ENCODE measurements around the gene ESRRG.

ESRRG gene

DNA sequence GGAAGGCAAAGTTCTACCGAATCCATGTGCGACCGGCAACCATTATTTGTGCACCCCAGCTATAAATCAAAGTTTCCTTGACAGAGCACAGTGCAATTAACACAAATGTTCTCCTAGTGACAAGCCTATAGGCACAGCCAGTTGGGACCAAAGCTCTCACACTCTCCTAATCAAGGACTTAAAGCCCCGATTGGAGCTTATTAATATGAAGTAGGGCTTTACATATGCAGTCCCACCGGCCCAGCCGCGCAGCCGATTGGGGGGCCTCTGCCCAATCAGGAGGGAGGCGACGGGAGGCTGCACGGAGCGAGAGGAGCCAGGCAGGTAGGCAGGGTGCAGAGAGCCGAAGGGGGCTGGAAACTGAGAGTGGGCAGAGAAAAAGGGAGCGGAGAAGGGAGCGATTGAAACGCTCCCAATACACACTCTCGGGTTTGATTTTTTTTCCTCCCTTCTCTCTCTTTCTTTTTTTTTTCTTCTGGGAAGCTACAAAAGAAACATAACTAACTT is at the start of gene ESRRG:
ESRRG (minus strand) TSS at position 156 of the 507 bp plus-strand sequence; CDS start at position 26, 130 bp downstream.
- peak; percentile 7 for DNase-seq (ENCODE audit: low spot score)

DNA sequence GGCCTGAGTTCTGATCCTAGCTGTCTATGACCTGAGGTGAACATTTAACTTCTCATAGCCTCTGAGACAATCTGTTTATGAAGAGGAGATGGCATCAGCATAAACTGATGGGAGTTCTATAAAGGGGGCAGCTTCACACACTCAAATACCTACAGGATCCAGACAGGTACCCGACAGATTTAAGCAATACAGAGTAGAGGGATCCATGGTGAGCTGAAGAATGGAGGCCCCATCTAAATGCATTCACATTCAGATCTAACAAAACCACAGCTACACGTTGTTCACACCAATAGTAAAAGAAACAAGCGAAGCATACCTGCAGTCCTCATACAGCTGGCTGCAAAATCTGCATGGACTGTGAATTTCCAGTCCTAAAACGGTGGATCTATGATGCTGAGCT is 48.7 kb upstream of the ESRRG start:
- DNase-seq (ENCODE audit: low spot score), result no peak

DNA sequence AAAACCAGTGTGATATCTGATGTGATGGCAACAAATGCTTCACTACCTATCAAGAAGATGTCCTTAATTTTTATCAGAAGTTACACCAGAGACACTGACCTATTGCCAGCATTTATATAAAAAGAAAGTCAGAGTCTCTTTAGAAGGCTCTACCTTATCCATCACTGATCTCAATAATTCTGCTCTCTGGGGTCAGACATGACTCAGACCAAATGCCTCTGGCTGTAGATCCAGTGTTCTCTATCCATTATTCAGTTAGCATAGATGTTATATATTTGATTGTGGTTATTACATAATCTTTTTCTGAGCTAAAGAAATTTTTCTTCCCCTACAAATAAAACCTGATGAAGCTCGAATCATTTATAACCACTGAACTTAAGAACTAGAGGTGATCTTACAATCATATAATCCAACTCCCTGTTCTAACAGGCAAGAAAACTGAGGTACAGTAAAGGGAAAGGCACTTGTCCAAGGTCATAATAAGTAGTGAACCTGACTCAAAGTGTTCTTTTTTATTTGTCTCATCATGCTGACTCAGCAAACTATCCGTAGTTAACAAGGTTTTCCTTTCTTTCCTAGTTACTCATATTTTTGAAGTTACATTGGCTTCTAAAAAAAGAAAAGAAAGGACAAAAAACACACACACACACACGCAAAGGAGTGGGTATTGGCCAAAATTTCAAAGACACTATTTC is 43.6 kb upstream of the ESRRG start:
- DNase-seq (ENCODE audit: low spot score), result no peak

DNA sequence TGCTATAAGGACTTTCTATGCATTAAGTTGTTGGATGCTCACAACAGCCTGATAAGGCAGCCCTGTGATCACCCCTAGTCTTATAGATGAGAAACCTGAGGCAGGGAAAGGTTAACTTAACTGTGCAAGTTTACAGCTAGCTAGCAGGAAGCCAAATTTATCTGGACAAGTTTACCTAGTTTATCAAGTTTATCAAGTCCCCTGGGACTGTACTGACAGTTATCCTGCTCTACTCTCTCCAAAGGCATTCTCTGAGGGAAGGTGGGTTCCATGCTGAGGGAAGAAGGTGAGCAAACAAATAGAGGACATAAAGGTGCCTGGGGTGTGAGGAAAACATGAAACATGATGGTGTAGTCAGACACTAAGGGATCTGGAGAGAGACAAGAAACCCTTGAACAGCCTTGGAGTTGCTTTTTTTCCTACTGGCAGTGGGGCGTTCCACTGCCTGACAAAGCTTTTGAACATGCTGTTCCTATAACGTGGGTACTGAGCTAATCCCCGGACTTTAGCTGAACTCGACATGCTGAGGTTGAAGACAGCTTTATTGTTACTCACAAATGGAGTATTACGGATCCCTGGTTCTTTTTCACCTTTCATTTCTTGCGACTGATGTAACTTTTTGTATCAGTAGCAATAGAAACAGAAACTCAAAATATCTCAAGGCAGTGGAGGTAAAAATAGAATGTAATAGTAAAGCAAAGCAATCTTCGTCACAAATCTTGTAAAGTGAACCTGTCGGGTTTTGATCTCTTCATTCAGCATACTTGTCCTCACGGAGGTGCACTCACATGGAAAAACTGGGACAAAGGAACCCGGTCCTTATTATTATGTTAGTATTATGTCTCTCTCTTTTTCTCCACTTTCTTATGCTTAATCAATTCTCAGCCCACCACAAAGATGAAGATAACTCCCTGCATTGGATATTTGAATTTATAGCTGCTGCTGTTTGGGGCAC is 42.4 kb upstream of the ESRRG start:
- DNase-seq (ENCODE audit: low spot score), result no peak

DNA sequence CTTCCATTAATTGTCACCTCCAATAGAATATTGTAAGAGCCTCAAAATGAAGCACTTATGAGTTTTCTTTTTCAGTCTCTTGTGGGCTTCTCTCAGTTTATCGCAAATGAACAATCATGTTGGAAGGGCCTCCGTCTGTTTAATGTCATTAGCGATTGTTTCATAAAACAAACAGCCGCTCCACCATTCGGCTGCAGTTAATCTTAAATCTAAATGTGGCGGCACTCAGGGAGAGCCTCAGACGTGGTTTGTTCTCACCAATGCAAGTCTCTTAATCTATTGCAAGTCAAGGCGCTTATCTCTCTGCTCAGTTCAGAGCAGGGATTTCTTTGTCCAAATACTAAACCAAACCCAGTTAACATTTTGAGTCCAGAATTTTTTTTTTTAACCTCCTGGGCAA is 34.9 kb upstream of the ESRRG start:
- DNase-seq (ENCODE audit: low spot score), result no peak

DNA sequence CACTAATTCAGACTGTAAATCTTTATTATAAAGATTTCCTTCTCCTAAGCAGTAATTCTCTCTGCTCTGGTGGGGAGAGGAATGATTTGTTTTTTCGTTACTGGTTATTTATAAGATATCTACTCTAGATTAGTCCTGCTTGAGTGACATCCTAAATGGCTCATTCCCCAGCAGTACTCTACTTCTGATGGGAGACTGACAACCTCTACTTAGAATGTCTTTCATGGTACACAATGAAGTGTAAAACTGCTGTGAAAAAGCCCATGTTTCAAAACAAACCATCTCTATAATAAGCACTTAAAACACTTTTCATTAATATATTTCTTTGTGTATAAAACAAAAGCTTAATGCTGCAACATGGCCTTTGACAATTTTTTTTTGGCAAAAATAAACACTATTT is 33.9 kb upstream of the ESRRG start:
- no peak for DNase-seq (ENCODE audit: low spot score)

DNA sequence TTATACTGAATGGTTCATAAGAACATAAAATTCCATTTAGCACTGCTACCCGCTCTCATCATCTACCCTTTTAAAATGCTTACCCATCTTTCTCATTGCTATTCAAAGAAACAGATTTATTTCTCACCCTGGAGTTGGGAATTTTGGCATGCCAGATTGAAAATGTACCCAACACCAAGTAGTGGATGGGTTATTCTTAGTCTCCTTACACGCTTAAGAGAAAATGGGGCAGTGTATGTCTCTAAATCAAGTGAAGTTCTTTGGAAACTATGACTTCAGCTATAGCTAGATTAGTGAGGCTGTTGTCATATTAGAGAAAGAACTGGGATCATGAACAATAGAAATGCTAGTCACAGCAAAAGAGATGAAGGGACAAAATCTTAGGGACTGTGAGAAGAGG is 27.7 kb upstream of the ESRRG start:
- DNase-seq (ENCODE audit: low spot score), result no peak

DNA sequence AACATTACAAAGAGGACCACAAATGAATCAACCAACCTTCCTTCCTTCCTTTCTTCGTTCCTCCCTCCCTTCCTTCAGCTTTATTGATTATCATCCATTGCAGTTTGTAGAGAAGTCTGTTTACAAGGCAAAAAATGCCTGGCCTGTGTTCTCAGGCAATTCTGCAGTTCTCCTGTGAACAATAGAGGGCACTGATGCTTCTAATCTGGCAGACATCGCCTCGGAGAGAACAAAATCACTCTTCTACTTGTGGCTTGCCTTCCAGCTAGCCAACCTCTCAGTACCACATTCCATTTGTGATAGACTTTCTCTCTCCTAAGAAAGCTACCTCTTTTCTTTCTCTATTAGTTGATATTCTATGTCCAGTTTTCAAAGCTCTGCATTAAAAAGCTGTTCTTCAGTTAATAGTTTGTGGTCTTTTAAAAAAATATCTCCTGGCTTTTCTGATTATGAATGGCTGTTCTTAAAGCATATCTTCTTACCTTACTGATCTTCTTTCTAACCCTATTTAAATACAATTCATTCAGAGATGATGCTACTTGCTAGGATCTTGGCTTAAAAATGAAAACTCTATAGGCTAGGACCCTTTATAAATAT is 26.9 kb upstream of the ESRRG start:
- peak; percentile 37 for DNase-seq (ENCODE audit: low spot score)

DNA sequence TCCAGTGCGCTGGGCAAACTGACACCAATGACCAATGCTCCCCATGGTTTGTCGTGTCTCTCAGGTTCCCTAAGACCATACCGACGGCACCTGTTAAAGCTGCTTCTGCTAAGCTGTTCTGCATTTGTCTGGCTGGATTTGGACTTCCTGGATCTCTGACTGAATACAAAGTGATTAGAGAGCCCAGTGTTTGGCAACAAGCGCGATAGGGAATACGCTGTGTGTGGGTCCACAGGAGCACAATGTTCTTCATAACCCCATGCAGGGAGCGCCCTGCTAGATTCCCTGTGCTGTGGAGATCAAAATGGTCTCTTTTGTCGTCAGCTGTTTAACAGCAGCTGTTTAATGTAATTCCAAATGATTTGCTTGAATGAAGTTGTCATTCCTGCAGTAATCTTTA is 26.0 kb upstream of the ESRRG start:
- no peak for DNase-seq (ENCODE audit: low spot score)

DNA sequence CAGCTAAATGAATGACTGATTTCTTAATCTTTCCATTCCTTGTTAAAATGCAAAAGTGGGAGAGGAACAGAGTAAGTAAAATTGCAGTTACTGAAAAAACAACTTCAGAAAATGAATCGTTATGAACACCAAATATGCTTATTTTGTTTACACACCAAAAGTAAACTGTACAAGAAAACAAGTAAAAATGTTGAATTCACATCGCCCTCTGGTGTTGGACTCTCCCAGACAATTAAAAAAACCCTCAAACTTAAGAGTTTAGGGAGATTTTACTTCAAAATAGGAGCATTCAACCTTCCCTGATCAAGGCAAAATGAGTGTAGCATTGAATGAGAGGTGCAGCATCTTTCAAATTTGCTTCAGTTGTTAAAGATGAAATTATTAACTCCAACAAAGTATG is 19.4 kb upstream of the ESRRG start:
- no peak for DNase-seq (ENCODE audit: low spot score)

DNA sequence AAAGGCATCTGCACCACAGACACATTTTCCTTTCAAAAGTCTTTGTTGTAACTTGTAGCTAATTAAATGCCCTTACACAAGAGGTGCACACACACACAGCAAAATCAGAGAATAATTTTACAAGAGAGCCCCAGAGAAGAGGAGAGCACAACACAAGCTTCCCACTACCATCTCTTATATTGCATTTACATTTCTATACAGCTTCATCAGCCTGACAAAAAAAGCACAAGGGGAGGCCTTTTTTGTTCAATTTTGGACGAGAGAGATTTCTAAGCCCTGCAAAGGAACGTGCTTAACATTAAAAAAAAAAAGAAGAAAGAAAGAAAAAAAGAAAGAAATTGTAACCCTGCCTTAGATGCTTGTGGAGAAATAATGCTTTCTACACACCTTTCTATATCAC is 17.1 kb upstream of the ESRRG start:
- DNase-seq (ENCODE audit: low spot score), result no peak

DNA sequence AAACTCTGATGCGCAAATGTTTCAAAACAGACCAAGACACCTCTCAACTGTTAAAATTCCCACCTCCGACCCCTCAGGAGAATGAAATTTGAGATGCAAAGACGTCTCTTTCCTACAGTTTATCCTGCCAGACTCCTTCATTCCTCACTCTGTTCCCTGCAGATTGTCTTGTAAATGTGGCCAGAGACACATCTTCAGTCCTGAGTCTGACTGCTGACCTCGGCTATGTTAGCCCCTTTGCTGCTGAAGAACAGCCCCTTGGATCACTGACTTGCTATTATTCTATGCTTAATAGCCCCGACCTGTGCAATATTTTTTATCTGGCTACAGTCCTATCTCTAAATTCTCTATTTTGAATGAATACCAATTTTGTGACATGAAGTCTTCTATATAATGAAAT is 16.6 kb upstream of the ESRRG start:
- DNase-seq (ENCODE audit: low spot score), result no peak

DNA sequence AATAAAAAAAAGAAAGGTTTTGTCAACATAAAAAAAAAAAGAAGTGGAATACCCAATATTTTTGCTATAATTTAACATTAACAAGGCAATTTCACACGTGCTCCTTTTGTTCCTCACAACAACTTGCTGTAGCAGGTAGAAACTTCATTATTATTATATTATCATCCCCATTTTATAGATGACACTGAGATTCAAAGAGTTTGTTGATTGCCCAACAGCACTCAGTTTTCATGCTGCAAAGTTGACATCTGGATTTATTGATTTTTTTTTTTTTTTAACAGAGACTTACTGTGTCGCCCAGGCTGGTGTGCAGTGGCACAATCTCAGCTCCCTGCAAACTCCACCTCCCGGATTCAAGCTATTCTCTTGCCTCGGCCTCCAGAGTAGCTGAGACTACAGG is 8.9 kb upstream of the ESRRG start:
- DNase-seq (ENCODE audit: low spot score), result no peak

DNA sequence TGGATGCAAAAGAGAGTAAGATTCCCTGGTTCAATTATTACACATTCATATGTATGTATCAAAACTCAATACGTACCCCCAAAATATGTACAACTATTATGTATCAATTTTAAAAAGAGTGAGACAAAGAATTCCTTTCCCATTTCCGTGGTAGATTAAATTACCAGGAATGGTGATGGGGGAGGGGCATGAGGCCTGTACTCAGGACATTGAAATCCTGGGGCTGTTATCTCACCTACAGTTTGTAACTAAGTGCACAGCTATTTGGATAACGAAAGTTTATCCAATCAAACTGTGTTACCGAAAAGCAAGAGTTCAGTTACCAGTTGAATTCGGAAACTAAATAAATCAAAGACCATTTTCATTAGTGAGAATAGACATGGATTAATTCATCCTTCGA is 8.3 kb upstream of the ESRRG start:
- DNase-seq (ENCODE audit: low spot score), result no peak

DNA sequence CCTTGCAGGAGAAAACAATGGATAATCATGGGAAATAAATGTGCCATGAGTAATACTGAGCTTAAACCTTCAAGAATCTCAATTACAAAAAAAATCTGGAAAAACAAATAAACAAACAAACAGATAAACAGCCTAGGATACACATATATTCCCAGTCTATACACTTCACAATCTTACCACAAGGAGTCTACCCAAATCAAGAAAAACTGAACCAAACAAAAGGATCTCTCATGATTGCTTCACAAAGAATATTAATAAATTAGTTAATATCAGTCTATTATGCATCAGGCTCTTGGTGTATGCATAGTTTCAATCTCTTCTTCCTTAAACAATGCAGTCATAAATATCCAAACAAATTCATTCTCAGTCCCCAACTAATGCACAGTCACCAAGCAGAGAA is 3.2 kb upstream of the ESRRG start:
- DNase-seq (ENCODE audit: low spot score), result no peak

DNA sequence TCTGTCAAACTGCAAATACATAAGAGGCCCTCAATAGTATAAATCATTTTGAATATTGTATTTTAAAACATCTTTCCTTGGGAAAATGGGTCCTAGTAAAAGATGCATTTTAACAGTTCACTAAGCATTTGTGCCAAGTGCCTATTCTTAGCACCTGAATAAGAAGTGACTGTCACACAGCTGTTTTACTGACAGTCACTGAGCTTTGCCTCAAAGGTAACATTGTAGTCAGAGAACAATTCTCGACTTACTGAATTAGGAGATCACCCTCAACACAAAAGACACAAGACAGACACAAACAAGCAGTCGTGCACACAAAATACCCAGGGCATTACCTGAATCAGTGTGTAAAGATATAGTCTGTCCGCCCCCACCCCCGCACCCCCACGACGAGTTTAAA is 408 bp downstream of the ESRRG start:
- DNase-seq (ENCODE audit: low spot score), result no peak

DNA sequence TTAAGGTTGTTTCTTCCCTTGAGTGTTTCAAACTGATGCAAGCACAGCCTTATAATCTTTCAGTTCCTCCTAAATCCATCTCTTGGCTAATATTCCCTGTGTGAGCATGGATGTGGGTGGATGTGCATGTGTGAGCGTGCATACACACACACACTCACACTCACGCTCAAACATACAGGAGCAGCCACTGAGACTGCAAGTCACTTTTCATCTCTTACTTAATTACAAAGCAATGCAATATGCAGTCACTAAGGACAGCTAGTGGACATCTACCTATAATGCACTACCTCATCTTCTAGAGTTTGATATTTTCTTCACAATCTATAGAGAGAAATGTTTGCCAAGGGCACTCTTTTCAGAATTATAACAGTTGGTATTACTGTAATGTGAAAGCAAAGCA is 1.4 kb downstream of the ESRRG start:
- no peak for DNase-seq (ENCODE audit: low spot score)

DNA sequence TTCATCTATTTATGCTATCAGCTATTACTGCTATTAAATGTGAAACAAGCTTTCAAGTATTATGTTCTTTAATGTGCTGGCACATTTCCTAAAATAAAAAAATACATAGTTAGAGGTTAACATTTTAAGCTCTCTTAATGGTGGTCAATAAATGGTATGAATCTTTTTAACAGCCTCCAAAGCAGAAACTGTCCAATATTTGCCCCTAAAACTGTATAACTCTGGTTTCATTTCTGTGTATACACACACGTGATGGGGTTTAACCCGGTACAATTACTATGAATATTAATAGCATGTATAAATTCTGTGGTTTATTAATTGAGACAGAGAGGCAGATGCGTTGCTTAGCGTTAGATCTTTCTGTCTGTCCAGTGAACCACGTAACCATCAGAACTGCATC is 2.2 kb downstream of the ESRRG start:
- DNase-seq (ENCODE audit: low spot score), result no peak

DNA sequence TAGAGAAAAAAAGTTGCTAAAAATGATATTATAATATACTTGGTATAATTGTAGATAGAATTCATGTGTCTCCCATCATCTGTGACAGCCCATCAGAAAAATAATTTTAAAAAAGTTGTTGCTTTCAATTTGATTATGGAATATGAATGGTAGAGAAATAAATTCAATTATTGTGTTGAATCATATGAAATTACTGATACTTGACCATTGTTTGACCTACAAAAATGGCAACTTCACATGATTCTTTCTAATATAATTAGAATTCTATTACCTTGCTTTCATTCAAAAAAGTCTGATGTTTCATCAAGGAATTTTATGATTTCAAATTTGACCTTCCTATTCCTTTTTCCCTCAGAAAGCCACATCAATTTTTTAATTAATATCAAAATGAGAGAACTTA is 11.5 kb downstream of the ESRRG start:
- no peak for DNase-seq (ENCODE audit: low spot score)

DNA sequence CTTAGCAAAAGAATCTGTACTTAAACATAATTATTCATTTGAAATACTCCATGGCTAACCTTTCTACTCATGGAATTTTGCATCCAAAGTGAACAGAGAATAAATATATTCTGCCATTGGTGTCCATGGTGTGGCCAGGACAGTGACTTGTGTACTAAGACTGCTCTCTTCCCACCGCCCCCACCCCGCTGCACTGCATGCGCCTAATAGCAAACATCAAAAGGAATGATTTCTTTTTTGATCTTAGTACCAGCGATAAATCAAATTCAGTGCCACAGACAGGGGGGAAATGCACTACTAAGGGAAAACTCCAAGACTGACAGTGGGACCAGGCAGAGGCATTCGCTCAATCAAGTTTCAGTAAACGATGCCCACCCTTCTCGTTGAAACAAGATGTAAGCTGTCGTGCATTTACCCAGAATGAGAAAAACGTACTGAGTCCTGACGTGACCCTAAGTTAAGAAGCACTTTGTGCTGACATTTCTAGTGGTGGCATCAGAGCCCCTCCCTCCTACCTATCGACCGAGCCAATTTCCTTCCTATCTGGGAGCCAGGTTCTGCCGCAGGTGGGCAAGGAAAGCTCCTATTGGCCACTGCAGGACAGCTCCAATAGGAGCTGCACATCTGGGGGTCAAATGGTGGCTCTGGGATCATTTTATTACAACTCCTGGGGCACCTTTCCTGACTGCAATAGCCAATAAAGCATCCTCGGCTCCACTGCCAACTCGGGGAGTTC is 12.5 kb downstream of the ESRRG start:
- DNase-seq (ENCODE audit: low spot score), result no peak

DNA sequence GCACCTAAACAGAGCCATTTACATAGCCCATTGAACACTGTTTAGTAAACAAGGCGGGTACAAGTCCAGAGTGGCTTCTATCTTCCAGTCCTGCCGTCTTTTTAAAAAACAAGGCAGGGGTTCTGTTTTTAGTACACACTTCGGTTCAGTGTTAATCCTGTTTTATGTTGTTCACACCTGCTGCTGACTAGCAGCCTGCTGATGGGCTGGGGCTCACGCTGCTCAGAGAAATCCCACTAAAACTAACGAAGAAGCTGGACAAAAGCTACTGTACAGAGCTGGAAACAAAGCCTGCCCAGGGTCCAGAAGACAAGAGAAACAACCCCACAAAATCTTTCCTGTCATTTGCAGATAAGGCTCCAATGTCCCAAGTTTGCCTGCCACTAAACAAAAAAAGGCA is 13.2 kb downstream of the ESRRG start:
- no peak for DNase-seq (ENCODE audit: low spot score)

DNA sequence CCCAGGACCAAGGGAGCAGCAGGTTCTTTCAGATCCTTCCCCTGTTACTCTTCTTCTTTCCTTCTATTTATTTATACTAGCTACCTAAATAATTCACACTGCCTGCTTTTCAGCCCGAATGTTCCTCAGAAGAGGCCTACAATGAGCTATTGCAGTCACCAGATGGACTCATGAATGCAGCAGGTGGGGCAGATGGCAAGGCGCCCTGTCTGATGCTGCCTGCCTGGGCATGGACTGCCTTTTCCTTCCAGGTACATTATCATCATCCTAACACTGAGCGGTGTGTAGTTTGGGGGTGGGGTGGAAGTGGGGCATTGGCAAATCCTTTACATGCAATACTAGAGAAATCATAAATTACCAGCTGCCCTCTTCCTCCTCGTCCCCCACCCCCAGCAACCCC is 17.6 kb downstream of the ESRRG start:
- DNase-seq (ENCODE audit: low spot score), result no peak
